ENCODE data around the gene CDC42BPB. TPM values are rescaled to one million over a fixed set of nuclear protein-coding genes. Genes with fewer than 3 reads are reported as not detected.
A peak's percentile ranks its signal among the peaks of the same experiment; 100 is the strongest.

The CDC42BPB gene
- total RNA-seq, 2 experiments from 2014 or later, result 0.78 to 0.81 TPM

- POLR2A ChIA-PET, result no interaction called here
- Mint-ChIP-seq H3K9me3 (no peaks in the 10 kb centered on the region), H3K4me1 (no peaks in the 10 kb centered on the region), H3K27me3 (no peaks in the 10 kb centered on the region), H3K36me3 (ENCODE audit: low read depth) (no peaks in the 10 kb centered on the region), H3K4me3 (no peak overlapping the region), H3K27ac (no peak overlapping the region)
- CTCF ChIA-PET, result no interaction called here
- DNase-seq, result no peak
These were observed 101.5 kb downstream of the CDC42BPB start for GRCh38 chr14:102955636-102956408.

GRCh38 chr14:102954081-102954789 lies 103.1 kb downstream of the CDC42BPB start:
- Mint-ChIP-seq H3K27me3 (no peaks in the 10 kb centered on the region), H3K9me3 (no peaks in the 10 kb centered on the region), H3K4me1 (peaks cover 4% of the 10 kb centered on the region), H3K36me3 (ENCODE audit: low read depth) (no peaks in the 10 kb centered on the region), H3K27ac (no peak overlapping the region), H3K4me3 (no peak overlapping the region)
- POLR2A ChIA-PET, result no interaction called here
- CTCF ChIA-PET, result no interaction called here
- no peak for DNase-seq

GRCh38 chr14:102953100-102953499 lies 104.2 kb downstream of the CDC42BPB start:
- Mint-ChIP-seq H3K27ac (no peak overlapping the region), H3K4me1 (peaks cover 10% of the 10 kb centered on the region), H3K4me3 (no peak overlapping the region), H3K27me3 (no peaks in the 10 kb centered on the region), H3K36me3 (ENCODE audit: low read depth) (no peaks in the 10 kb centered on the region), H3K9me3 (no peaks in the 10 kb centered on the region)
- ChIA-PET CTCF (no interaction called here), POLR2A (no interaction called here)
- no peak for DNase-seq

- Mint-ChIP-seq H3K36me3 (ENCODE audit: low read depth) (no peaks in the 10 kb centered on the region), H3K4me1 (peaks cover 13% of the 10 kb centered on the region), H3K9me3 (no peaks in the 10 kb centered on the region), H3K27ac (no peak overlapping the region), H3K4me3 (no peak overlapping the region), H3K27me3 (no peaks in the 10 kb centered on the region)
- ChIA-PET POLR2A (no interaction called here), CTCF (no interaction called here)
- no peak for DNase-seq
These were observed 105.1 kb downstream of the CDC42BPB start for GRCh38 chr14:102952276-102952675.

GRCh38 chr14:102951799-102952198 lies 105.5 kb downstream of the CDC42BPB start:
- POLR2A ChIA-PET, result no interaction called here
- CTCF ChIA-PET, result no interaction called here
- H3K4me1 Mint-ChIP-seq, result peaks cover 17% of the 10 kb centered on the region
- H3K27me3 Mint-ChIP-seq, result no peaks in the 10 kb centered on the region
- DNase-seq, result no peak
- H3K27ac Mint-ChIP-seq, result no peak overlapping the region
- no peaks in the 10 kb centered on the region for H3K9me3 Mint-ChIP-seq
- H3K36me3 Mint-ChIP-seq (ENCODE audit: low read depth), result no peaks in the 10 kb centered on the region
- no peak overlapping the region for H3K4me3 Mint-ChIP-seq

GRCh38 chr14:102951034-102951433 lies 106.3 kb downstream of the CDC42BPB start:
- POLR2A ChIA-PET, result no interaction called here
- Mint-ChIP-seq H3K4me1 (peaks cover 22% of the 10 kb centered on the region), H3K9me3 (no peaks in the 10 kb centered on the region), H3K27me3 (no peaks in the 10 kb centered on the region), H3K27ac (no peak overlapping the region), H3K4me3 (no peak overlapping the region), H3K36me3 (ENCODE audit: low read depth) (no peaks in the 10 kb centered on the region)
- CTCF ChIA-PET, result no interaction called here
- no peak for DNase-seq

- H3K36me3 Mint-ChIP-seq (ENCODE audit: low read depth), result no peaks in the 10 kb centered on the region
- no peaks in the 10 kb centered on the region for H3K9me3 Mint-ChIP-seq
- DNase-seq, result no peak
- CTCF ChIA-PET, result no interaction called here
- no peak overlapping the region for H3K4me3 Mint-ChIP-seq
- peak overlapping the region; percentile 8 for H3K27ac Mint-ChIP-seq
- H3K4me1 Mint-ChIP-seq, result peaks cover 22% of the 10 kb centered on the region
- no peaks in the 10 kb centered on the region for H3K27me3 Mint-ChIP-seq
- POLR2A ChIA-PET, result interaction anchor here (1.1 kb wide), 1 partner anchor 245 kb away, joined by 3 read pairs; no protein-coding TSS in a partner anchor
These were observed 107.4 kb downstream of the CDC42BPB start for GRCh38 chr14:102949801-102950451.

GRCh38 chr14:102949062-102949800 lies 108.1 kb downstream of the CDC42BPB start:
- H3K27ac Mint-ChIP-seq, result peak overlapping the region; percentile 8
- H3K4me3 Mint-ChIP-seq, result peak overlapping the region; percentile 27
- peak; percentile 52 for DNase-seq
- no peaks in the 10 kb centered on the region for H3K36me3 Mint-ChIP-seq (ENCODE audit: low read depth)
- no peaks in the 10 kb centered on the region for H3K9me3 Mint-ChIP-seq
- peaks cover 22% of the 10 kb centered on the region for H3K4me1 Mint-ChIP-seq
- H3K27me3 Mint-ChIP-seq, result no peaks in the 10 kb centered on the region
- POLR2A ChIA-PET, result interaction anchor here (1.1 kb wide), 1 partner anchor 244 kb away, joined by 3 read pairs; no protein-coding TSS in a partner anchor
- CTCF ChIA-PET, result interaction anchor here (0.6 kb wide), 1 partner anchor 255 kb away, joined by 3 read pairs; no protein-coding TSS in a partner anchor

GRCh38 chr14:102948698-102949061 lies 108.7 kb downstream of the CDC42BPB start:
- ChIA-PET POLR2A (no interaction called here), CTCF (interaction anchor here (0.6 kb wide), 1 partner anchor 254 kb away, joined by 3 read pairs; no protein-coding TSS in a partner anchor)
- Mint-ChIP-seq H3K27ac (peak overlapping the region; percentile 8), H3K36me3 (ENCODE audit: low read depth) (no peaks in the 10 kb centered on the region), H3K27me3 (no peaks in the 10 kb centered on the region), H3K4me1 (peaks cover 22% of the 10 kb centered on the region), H3K4me3 (peak overlapping the region; percentile 27), H3K9me3 (no peaks in the 10 kb centered on the region)
- DNase-seq, result no peak

- H3K4me3 Mint-ChIP-seq, result no peak overlapping the region
- no peaks in the 10 kb centered on the region for H3K9me3 Mint-ChIP-seq
- H3K27me3 Mint-ChIP-seq, result no peaks in the 10 kb centered on the region
- no peak for DNase-seq
- H3K36me3 Mint-ChIP-seq (ENCODE audit: low read depth), result no peaks in the 10 kb centered on the region
- POLR2A ChIA-PET, result no interaction called here
- no peak overlapping the region for H3K27ac Mint-ChIP-seq
- peaks cover 22% of the 10 kb centered on the region for H3K4me1 Mint-ChIP-seq
- CTCF ChIA-PET, result no interaction called here
These were observed 109.8 kb downstream of the CDC42BPB start for GRCh38 chr14:102947321-102948103.

GRCh38 chr14:102945346-102946130 lies 111.8 kb downstream of the CDC42BPB start:
- ChIA-PET POLR2A (no interaction called here), CTCF (no interaction called here)
- DNase-seq, result no peak
- Mint-ChIP-seq H3K4me1 (peaks cover 22% of the 10 kb centered on the region), H3K4me3 (no peak overlapping the region), H3K27me3 (no peaks in the 10 kb centered on the region), H3K27ac (no peak overlapping the region), H3K36me3 (ENCODE audit: low read depth) (no peaks in the 10 kb centered on the region), H3K9me3 (no peaks in the 10 kb centered on the region)
